ENCODE measurements around the gene FAF1.
A peak's percentile ranks its signal among the peaks of the same experiment; 100 is the strongest.

The FAF1 gene

DNA sequence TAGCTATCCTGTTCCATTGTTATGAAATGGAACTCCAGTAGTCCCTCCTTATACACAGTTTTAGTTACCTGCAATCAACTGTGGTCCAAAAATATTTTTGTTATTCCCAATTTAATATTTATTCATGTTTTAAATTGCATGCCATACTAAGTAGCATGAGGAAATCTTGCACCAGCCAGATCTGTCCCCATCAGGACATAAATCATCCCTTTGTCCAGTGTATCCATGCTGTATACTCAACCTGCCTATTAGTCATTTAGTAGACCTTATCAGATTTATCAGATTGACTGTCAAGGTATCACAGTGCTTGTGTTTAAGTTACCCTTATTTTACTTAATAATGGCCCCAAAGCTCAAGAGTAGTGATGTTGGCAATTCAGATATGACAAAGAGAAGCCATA, 328.9 kb downstream of the FAF1 start:
- H3K36me3 ChIP-seq (ENCODE audit: control insufficient read depth in 2 of 2, insufficient read depth in 1 of 2, low read length in 2 of 2), result no peaks in the 10 kb centered on the region
- no peaks in the 10 kb centered on the region for H3K4me1 ChIP-seq (ENCODE audit: control insufficient read depth, insufficient read depth, low read length)
- no peaks in the 10 kb centered on the region for H3K9me3 ChIP-seq (ENCODE audit: control insufficient read depth, insufficient read depth, low read depth, low read length)
- ChIA-PET CTCF (no interaction called here), POLR2A (no interaction called here)
- no peak overlapping the region for H3K27ac ChIP-seq (ENCODE audit: extremely low read depth, low read depth, low read length)
- H3K4me3 ChIP-seq (ENCODE audit: low read depth, low read length), result no peak overlapping the region
- no peak for TF ChIP-seq ZNF211 (tag by site-specific recombination; IDR thresholded peaks at IDR 0.05; ENCODE audit: low read depth)
- TF ChIP-seq ZNF223 (tag by site-specific recombination; IDR thresholded peaks at IDR 0.05), result no peak
- TF ChIP-seq, protein P1, sequence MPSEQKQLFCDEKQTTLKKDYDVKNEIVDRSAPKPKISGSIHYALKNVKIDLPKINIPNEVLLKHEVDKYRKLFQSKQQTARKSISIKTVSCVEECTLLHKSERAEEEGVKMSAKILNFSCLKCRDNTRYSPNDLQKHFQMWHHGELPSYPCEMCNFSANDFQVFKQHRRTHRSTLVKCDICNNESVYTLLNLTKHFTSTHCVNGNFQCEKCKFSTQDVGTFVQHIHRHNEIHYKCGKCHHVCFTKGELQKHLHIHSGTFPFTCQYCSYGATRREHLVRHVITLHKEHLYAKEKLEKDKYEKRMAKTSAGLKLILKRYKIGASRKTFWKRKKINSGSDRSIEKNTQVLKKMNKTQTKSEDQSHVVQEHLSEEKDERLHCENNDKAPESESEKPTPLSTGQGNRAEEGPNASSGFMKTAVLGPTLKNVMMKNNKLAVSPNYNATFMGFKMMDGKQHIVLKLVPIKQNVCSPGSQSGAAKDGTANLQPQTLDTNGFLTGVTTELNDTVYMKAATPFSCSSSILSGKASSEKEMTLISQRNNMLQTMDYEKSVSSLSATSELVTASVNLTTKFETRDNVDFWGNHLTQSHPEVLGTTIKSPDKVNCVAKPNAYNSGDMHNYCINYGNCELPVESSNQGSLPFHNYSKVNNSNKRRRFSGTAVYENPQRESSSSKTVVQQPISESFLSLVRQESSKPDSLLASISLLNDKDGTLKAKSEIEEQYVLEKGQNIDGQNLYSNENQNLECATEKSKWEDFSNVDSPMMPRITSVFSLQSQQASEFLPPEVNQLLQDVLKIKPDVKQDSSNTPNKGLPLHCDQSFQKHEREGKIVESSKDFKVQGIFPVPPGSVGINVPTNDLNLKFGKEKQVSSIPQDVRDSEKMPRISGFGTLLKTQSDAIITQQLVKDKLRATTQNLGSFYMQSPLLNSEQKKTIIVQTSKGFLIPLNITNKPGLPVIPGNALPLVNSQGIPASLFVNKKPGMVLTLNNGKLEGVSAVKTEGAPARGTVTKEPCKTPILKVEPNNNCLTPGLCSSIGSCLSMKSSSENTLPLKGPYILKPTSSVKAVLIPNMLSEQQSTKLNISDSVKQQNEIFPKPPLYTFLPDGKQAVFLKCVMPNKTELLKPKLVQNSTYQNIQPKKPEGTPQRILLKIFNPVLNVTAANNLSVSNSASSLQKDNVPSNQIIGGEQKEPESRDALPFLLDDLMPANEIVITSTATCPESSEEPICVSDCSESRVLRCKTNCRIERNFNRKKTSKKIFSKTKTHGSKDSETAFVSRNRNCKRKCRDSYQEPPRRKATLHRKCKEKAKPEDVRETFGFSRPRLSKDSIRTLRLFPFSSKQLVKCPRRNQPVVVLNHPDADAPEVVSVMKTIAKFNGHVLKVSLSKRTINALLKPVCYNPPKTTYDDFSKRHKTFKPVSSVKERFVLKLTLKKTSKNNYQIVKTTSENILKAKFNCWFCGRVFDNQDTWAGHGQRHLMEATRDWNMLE (tag by site-specific recombination; conservative IDR thresholded peaks at IDR 0.05; ENCODE audit: low read depth), result no peak

DNA sequence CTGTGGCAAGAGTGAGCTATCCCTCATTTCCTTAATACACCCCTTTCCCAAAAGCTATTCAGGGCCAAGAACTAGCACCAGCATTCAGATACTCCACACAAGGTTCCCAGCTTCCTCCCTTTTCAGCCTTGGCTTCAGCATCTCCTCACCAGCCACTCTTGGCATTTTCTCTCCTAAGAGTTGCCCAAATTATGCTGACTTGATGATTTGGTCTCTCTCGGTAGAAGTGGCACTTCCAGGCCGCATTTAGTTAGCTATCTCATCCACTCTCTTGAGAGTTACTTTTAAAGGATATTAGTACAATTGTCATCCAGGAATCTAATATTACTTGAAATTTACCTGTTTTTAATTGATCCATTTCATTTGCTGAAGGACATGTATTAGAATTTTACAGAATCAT, 337.8 kb downstream of the FAF1 start:
- no peaks in the 10 kb centered on the region; the same call in 1 of the 2 replicates for H3K9me3 ChIP-seq (ENCODE audit: control insufficient read depth, insufficient read depth, low read depth, low read length)
- no peak overlapping the region for H3K4me3 ChIP-seq (ENCODE audit: low read depth, low read length)
- no peaks in the 10 kb centered on the region for H3K4me1 ChIP-seq (ENCODE audit: control insufficient read depth, insufficient read depth, low read length)
- ChIA-PET POLR2A (no interaction called here), CTCF (interaction anchor here (1.3 kb wide), 1 partner anchor 20 kb away, joined by 5 read pairs; no protein-coding TSS in a partner anchor)
- H3K27ac ChIP-seq (ENCODE audit: extremely low read depth, low read depth, low read length), result no peak overlapping the region
- TF ChIP-seq ZNF529 (tag by site-specific recombination; IDR thresholded peaks at IDR 0.05; ENCODE audit: insufficient replicate concordance) (no peak), ZNF184 (tag by site-specific recombination; IDR thresholded peaks at IDR 0.05) (no peak), ZNF610 (tag by site-specific recombination; IDR thresholded peaks at IDR 0.05; ENCODE audit: borderline replicate concordance) (no peak), ZNF791 (tag by site-specific recombination; IDR thresholded peaks at IDR 0.05) (no peak), ZNF501 (tag by site-specific recombination; IDR thresholded peaks at IDR 0.05) (no peak), ZNF670 (tag by site-specific recombination; IDR thresholded peaks at IDR 0.05; ENCODE audit: low read depth) (no peak)
- no peaks in the 10 kb centered on the region for H3K36me3 ChIP-seq (ENCODE audit: control insufficient read depth in 2 of 2, insufficient read depth in 1 of 2, low read length in 2 of 2)

DNA sequence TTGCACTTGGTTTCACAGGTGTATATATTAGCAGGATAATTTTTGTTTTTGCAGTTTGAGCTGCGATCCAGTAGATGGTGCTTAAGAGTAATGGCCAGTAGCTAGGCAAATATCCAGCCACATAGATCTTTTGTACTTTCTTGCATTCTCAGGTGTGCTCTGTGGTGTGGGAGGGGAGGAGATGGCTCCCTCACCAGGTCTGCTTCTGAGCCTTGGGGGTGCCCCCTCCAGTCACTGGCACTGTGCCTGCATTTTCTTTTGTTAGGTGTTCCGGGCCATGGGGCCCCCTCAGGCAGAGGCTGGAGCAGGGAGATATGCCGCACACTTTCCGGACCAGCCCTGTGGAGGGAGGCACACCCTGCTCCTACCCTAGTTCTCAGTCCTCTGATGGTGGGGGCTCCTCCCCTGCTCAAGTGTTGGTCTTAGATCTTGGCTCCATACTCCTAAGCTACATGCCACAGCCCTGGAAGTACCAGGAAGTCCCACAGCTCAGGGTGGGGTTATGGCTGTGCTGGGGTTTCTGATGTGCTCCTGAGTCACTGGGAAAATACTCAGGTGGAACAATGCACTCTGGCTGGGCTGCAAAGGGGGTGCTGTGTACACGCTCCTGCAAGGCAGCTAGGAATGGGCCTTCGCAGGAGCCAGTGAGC, 339.3 kb downstream of the FAF1 start:
- Histone ChIP-seq H3K36me3 (ENCODE audit: control insufficient read depth in 2 of 2, insufficient read depth in 1 of 2, low read length in 2 of 2) (no peaks in the 10 kb centered on the region), H3K27ac (ENCODE audit: extremely low read depth, low read depth, low read length) (no peak overlapping the region), H3K4me1 (ENCODE audit: control insufficient read depth, insufficient read depth, low read length) (no peaks in the 10 kb centered on the region), H3K9me3 (ENCODE audit: control insufficient read depth, insufficient read depth, low read depth, low read length) (no peaks in the 10 kb centered on the region; the same call in 1 of the 2 replicates), H3K4me3 (ENCODE audit: low read depth, low read length) (no peak overlapping the region)
- ChIA-PET CTCF (interaction anchor here (0.6 to 1.3 kb wide), 4 partner anchors 11 to 115 kb away, joined by 3 to 5 read pairs (median 4); no protein-coding TSS in a partner anchor), POLR2A (no interaction called here)
- TF ChIP-seq ZNF785 (tag by site-specific recombination; IDR thresholded peaks at IDR 0.05) (no peak), ZNF654 (tag by site-specific recombination; IDR thresholded peaks at IDR 0.05; ENCODE audit: low read depth) (0 out of 2 replicates have a peak, but pooled peaks have one; percentile 9), ZNF157 (tag by site-specific recombination; IDR thresholded peaks at IDR 0.05) (no peak), ZNF843 (tag by site-specific recombination; IDR thresholded peaks at IDR 0.05) (no peak), KLF16 (tag by site-specific recombination; IDR thresholded peaks at IDR 0.05) (no peak), TRIM28 (IDR thresholded peaks at IDR 0.05; ENCODE audit: borderline replicate concordance, low read length) (peak; percentile 29; the same call in 1 of the 2 replicates), FEZF1 (tag by site-specific recombination; IDR thresholded peaks at IDR 0.05) (no peak), HOXD13 (CRISPR knock-in tag; IDR thresholded peaks at IDR 0.05; ENCODE audit: borderline replicate concordance) (no peak), ZNF747 (tag by site-specific recombination; IDR thresholded peaks at IDR 0.05) (no peak), ZNF777 (tag by site-specific recombination; IDR thresholded peaks at IDR 0.05; ENCODE audit: borderline replicate concordance) (no peak), ZNF473 (tag by site-specific recombination; IDR thresholded peaks at IDR 0.05) (no peak), SP2 (tag by site-specific recombination; IDR thresholded peaks at IDR 0.05) (no peak)
- TF ChIP-seq, protein P2, sequence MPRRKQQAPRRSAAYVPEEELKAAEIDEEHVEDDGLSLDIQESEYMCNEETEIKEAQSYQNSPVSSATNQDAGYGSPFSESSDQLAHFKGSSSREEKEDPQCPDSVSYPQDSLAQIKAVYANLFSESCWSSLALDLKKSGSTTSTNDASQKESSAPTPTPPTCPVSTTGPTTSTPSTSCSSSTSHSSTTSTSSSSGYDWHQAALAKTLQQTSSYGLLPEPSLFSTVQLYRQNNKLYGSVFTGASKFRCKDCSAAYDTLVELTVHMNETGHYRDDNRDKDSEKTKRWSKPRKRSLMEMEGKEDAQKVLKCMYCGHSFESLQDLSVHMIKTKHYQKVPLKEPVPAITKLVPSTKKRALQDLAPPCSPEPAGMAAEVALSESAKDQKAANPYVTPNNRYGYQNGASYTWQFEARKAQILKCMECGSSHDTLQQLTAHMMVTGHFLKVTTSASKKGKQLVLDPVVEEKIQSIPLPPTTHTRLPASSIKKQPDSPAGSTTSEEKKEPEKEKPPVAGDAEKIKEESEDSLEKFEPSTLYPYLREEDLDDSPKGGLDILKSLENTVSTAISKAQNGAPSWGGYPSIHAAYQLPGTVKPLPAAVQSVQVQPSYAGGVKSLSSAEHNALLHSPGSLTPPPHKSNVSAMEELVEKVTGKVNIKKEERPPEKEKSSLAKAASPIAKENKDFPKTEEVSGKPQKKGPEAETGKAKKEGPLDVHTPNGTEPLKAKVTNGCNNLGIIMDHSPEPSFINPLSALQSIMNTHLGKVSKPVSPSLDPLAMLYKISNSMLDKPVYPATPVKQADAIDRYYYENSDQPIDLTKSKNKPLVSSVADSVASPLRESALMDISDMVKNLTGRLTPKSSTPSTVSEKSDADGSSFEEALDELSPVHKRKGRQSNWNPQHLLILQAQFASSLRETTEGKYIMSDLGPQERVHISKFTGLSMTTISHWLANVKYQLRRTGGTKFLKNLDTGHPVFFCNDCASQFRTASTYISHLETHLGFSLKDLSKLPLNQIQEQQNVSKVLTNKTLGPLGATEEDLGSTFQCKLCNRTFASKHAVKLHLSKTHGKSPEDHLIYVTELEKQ (tag by site-specific recombination; IDR thresholded peaks at IDR 0.05; ENCODE audit: borderline replicate concordance), result no peak

All from HEK293 (cell line).